Stimulated activated CD4-positive, alpha-beta T cell treated with anti-CD3 and anti-CD28 coated beads, Interleukin-4, amount 100 ng/mL, for 48 hours (primary cell): Measurements from ENCODE around the gene FOXR1.
A peak's percentile ranks its signal among the peaks of the same experiment; 100 is the strongest.
"Not testable (repeated sequence)": the region's sequence is repeated elsewhere in the genome, so short reads cannot be mapped to it uniquely, and the experiment has no call there.

Experiments
- DNase-seq, 2 donors: peaks; one replicate each; pipeline ENCODE4 v3.0.0-alpha.2; 2020; ENCODE audit warnings: low read depth in 2 of 2

FOXR1 gene

DNA sequence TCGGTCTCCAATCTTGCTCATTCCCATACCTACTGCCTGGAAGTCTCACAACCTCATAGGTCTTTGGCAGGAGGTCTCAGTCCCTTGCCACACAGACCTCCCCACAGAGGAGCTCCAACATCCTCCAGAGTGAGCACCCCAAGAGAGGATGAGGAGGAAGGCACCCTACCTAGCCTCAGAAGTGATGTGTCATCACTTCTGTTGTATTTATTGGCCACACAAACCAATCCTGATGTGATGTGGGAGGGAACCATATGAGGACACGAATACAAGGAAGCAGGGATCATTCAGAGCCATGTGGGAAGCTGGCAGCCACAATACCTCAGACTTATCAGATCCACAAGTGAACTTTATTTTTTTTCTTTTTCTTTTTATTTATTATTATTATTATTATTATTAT, 24.5 kb upstream of the FOXR1 start:
- DNase-seq: no peak

DNA sequence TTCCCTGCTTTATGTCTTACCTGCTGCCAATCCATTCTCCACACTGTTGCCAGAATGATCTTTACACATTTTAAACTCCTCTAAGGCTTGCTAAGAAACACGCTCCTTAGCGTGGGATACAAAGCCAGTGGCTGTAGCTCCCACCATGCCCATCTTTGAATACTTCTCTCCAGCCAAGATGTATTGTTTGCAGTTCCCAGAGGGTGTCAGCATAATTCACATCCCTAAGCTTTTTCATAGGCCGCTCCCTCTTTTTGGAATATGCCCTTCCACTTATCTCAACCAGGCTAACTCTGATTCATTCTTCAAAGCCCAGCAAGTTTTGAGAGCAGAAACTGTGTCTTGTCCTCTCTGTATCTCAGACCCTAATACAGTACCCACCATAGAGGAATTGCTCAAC, 23.6 kb upstream of the FOXR1 start:
- DNase-seq: no peak

DNA sequence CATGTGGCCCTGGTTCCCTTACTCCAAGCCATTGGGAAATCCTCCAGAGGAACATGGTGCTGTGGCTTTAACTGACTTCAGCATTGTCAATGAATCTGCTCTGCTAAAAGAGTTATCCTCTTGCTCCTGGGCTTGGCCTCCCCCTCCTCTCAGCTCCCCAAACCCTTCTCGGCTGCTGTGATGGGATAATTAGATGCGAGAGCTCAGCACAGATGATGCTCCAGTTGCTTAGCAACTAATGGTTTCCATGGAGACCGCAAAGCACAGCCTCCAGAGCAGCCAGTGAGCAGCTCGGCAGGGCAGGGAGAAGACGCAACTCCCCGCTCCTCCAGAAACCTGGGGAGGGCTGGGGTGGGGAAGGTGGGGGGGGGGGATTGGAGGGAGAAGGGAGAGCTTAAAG, 18.3 kb upstream of the FOXR1 start:
- no peak for DNase-seq

DNA sequence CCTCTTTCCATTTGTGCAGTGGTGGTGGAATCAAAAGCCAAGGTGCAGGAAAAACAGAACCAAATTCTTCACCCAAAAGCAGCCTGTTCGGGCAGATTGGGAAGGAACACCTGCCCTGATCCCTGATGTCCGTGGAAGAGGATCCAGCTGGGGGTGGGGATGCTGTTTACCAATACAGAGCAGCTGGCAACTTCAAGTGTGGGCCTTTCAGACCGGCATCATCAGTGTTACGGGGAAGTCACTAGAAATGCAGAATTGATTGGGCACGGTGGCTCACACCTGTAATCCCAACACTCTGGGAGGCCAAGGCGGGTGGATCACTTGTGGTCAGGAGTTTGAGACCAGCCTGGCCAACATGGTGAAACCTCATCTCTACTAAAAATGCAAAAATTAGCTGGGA, 17.6 kb upstream of the FOXR1 start:
- not testable (repeated sequence) for DNase-seq

DNA sequence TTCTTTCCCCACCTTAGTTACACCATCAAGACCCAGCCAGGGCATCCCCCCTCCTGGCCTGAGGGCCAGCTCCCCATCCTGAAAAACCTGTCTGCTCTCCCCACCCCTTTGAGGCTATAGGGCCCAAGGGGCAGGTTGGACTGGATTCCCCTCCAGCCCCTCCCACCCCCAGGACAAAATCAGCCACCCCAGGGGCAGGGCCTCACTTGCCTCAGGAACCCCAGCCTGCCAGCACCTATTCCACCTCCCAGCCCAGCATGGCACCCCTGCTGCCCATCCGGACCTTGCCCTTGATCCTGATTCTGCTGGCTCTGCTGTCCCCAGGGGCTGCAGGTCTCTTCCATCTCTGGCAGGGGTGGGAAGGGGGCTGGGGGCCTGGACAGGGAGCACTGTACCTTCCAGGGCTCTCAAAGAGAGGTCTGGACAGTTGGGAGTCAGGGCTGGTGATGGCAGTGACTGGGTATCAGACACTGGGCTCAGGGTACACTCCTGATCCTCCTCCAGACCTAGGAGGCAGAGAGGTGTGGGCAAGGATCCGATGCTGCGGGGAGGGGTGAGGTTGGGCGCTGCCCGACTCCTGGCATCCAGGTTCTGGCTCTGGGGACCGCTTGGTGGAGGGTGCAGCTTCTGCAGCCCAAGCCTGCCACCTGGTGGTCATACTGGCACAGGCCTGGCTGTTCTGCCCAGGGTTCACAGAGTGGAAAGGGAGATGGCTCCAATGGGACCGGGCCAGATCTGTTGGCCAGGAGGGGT, 15.3 kb upstream of the FOXR1 start, which contains the start of gene UPK2:
Gene UPK2, plus strand, starts transcription at position 205 of the 753 bp plus-strand sequence. Its CDS starts 53 bp downstream, at position 258.
- peak; percentile 86 to 92 for DNase-seq

DNA sequence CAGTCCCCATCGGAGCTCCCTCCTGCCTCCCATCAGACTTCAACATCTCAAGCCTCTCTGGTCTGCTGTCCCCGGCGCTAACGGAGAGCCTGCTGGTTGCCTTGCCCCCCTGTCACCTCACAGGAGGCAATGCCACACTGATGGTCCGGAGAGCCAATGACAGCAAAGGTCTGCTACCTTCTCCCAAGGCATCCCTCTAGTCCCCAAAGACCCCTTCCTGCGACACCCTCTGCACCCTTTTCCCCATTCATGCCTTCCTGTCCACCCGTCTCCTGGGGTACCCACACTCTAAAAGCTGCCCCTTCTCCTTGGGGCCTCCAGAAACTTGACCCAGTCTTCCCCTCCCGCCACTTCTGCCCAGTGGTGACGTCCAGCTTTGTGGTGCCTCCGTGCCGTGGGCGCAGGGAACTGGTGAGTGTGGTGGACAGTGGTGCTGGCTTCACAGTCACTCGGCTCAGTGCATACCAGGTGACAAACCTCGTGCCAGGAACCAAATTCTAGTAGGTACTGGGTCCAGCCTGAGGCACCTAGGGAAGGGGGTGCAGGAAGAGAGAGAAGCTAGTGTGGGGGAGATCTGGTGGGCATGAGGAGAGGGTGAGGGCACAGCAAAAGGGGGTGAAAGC, 14.6 kb upstream of the FOXR1 start:
- no peak for DNase-seq

DNA sequence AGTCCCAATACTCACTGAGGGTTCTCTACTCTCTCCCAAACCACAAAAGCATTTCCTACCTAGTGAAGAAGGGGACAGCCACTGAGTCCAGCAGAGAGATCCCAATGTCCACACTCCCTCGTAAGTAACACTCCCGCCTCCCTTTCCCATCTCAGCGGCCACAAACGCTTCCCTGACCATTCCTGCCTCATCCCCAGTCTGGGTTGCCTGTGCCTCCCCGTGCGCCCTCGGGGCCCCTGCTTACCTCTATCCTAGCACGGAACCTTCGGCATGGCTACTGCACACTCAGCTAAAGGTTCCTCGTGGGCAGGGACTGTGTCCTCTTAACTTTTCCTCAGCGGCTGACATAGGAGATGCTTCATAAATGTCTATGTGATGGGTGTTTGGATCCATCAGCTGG, 14.0 kb upstream of the FOXR1 start:
- no peak for DNase-seq

DNA sequence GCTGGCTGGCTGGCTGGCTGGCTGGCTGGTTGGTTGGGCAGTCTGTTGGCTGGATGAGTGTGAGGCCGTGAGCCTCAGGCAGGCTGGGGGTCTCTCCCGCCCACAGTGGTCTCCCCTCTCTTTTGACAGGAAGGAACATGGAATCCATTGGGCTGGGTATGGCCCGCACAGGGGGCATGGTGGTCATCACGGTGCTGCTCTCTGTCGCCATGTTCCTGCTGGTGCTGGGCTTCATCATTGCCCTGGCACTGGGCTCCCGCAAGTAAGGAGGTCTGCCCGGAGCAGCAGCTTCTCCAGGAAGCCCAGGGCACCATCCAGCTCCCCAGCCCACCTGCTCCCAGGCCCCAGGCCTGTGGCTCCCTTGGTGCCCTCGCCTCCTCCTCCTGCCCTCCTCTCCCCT, 13.6 kb upstream of the FOXR1 start:
- DNase-seq: no peak

DNA sequence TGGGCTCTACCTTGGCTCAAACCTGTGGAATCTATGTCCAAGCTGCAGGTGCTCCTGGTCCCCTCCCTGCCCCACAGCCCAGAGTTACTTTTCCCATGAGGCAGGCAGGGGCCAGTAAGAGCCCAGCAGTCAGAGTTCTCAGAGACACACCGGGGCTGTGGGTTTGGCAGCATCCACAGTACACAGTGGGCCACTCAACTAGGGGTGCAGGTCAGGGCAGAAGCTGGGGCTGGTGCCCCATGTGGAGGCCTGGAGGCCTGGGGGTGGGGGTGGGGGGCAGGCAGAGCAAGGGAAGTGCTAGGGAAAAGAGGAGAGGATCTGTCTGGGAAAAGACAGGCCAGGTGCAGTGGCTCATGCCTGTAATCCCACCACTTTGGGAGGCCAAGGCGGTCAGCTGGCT, 13.0 kb upstream of the FOXR1 start:
- no peak for DNase-seq

DNA sequence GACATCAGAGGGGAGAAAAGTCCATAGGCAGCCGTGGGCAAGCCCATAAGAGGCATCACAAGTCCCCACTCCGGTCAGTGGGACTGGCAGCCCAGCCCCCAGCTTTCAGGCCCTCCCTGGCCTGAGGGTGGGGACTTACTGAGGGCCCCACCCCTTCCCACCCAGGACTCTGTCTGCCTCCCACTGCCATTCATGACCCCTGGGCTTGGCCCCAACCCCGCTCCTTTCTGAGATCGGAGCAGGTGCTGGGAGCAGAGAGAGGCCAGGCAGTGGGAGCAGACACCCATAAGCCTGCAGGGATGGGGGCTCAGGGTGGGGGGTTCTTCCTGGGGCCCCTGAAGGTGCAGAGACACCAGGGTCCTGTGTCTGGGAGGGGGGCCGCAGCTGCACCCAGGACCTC, 10.4 kb upstream of the FOXR1 start:
- no peak for DNase-seq

DNA sequence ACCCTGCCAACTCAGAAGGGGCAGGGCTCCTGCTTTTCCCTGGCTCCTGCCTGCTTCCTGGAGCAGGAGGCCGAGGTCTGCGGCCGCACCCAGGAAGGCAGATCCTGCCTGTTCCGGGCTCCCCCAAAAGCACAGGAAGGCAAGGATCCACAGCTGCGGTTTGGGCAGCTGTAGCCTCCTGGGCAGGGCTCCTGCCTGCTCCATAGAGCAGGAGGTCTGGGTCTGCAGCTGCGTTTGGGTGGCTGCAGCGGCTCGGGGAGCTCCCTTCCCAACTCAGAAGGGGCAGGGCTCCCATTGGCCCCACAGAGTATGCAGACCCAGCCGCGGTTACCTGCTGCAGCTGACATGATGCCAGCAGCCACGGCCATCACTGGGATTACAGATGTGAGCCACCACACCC, 10.0 kb upstream of the FOXR1 start:
- no peak for DNase-seq

DNA sequence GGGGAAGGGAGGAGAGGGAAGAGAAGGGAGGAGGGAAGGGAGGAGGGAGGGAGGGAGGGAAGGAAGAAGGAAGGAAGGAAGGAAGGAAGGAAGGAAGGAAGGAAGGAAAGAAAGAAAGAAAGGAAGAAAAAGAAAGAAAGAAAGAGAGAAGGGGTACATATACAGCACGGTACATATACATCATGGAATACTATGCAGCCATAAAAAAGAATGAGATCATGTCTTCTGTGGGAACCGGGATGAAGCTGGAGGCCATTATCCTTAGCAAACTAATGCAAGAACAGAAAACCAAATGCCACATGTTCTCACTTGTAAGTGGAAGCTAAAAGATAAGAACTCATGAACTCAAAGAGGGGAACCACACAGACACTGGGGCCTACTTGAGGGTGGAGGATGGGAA, 2.1 kb upstream of the FOXR1 start:
- not testable (repeated sequence) for DNase-seq

DNA sequence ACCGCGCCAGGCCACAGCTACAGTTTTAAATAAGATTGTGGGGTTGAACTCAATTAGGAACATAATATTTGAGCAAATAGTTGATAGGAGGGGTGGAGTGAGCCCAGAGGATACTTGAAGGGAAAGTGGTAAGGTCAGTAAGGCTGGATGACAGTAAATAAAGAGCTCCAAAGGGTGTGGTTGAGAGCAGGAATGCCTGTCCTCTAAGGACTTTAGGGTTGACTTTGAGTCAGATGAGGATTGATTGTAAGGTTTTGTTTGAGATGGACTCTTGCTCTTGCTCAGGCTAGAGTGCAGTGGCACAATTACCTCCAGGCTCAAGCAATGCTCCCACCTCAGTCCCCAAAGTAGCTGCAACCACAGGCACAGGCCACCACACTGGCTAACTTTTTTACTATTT, 2.4 kb downstream of the FOXR1 start:
- no peak for DNase-seq

DNA sequence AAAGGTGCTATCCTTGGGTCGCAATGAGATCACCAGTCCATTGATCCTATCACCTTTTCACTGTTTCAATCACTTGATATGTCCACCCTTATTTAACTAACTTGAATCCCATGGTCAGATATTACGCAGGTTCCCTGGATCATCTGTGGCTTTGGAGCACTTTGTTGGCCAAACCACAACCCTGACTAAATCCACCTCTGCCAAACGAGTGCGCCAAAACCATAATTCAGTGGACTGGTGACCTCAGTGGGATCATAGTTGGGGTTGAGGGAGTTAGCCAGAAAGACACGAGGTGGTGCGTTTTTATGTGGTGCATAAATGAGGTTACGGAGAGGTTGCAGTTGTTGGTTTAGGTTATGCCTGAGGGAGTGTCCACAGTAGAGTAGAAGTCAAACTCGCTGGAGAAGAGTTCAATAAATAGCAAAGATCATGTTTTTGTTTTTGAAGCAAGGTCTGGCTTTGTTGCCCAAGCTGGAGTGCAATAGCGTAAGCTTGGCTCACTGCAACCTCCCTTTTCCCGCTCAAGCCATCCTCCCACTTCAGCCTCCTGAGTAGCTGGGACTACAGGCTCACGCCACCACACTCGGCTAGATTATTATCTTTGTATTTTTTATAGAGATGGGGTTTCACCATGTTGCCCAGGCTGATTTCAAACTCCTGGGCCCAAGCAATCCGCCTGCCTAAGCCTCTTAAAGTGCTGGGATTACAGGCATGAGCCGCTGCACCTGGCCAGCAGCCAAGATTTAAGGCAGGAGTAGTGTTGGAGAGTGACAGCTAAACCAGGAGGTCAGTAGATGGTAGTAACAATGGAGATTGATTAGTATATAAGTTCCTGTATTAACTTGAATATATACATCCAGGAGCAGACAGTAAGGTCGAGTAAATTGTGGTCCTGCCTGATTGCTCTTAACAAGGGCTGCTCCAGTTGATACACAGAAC, 4.5 kb downstream of the FOXR1 start:
- DNase-seq: no peak

DNA sequence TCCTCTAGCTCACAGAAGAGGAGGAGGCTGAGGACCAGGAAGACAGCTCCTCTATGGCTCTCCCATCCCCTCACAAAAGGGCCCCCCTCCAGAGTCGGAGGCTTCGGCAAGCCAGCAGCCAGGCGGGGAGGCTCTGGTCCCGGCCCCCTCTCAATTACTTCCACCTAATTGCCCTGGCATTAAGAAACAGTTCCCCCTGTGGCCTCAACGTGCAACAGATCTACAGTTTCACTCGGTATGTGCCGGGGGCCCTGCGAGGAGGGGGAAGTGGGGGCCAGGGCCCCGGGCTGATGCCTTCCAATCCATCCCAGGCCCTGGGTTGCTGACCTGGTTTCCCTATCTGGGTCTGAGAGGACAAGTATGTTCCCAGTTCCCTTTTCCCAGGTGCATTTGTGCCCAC, 7.9 kb downstream of the FOXR1 start:
- no peak for DNase-seq

DNA sequence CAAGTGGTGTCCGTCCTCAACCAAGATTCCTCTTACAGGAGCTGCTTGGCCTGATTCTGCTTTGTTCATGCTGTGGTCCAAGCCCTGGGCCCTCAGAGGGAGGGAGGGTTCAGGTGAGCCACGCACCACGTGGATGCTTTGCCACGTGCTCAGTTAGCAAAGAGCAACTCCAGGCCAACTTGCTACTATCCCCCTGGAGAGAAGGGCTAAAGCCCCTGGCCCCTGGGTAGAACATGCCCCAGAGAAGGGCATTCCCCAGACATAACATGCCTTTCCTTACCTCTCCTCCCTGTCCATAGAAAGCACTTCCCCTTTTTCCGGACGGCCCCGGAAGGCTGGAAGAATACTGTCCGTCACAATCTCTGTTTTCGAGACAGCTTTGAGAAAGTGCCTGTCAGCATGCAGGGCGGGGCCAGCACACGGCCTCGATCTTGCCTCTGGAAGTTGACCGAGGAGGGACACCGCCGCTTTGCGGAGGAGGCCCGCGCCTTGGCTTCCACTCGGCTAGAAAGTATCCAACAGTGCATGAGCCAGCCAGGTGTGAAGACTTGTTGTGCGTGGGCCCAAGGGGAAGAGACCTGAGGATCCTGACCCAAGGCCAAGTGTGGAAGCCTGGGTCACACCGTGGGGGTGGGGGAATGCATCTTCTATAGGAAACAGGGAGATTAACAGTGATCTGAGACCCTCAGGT, 8.8 kb downstream of the FOXR1 start:
- no peak for DNase-seq

DNA sequence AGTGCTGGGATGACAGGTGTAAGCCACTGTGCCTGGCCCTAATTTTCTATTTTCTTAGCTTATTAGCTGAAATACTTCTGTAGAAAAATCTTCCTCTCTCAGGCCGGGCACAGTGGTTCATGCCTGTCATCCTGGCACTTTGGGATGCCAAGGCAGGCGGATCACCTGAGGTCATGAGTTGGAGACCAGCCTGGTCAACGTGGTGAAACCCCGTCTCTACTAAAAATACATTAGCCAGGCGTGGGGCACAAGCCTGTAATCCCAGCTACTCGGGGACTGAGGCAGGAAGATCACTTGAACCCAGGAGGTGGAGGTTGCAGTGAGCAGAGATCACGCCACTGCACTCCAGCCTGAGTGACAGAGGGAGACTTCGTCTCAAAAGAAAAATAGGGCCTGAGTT, 12.8 kb downstream of the FOXR1 start:
- DNase-seq: not testable (repeated sequence)

DNA sequence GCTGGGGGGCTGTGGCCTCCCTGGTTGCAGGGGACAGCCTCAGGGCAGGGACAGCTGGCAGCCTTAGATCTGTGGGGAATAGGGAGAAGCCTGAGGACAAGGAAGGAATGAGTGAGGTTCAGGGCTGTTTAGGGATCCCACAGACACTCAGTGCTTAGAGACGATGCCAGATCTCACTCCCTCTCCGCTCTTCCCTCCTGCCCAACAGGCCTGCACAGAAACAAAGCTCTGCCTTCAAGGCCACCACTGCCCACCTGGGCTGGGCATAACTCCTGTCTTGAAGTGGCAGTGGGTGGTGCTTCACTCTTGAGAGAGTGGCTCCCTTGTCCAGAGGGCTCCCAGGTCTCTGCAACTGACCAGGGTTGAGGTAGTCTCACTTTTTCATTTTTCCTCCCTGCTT, 13.3 kb downstream of the FOXR1 start:
- no peak for DNase-seq

DNA sequence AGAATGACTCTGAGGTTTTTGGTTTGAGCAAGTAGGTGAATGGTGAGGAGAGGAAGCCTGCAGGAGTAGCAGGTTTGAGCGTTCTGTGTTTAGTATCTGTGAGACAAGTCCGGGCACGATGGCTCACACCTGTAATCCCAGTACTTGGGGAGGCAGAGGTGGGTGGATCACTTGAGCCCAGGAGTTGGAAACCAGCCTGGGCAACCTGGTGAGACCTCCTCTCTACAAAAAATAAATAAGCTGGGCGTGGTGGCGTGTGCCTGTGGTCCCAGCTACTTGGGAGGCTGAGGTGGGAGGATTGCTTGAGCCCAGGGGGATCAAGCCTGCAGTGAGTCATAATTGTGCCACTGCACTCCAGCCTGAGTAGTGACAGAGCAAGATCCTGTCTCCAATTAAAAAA, 16.7 kb downstream of the FOXR1 start:
- DNase-seq: no peak

DNA sequence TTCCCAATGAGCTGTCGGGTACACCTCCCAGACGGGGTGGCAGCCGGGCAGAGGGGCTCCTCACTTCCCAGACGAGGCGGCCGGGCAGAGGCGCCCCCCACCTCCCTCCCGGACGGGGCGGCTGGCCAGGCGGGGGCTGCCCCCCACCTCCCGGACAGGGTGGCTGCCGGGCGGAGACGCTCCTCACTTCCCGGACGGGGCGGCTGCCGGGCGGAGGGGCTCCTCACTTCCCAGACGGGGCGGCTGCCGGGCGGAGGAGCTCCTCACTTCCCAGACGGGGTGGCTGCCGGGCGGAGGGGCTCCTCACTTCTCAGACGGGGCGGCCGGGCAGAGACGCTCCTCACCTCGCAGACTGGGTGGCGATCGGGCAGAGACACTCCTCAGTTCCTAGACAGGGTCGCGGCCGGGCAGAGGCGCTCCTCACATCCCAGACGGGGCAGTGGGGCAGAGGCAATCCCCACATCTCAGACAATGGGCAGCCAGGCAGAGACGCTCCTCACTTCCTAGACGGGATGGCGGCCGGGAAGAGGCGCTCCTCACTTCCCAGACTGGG, 20.0 kb downstream of the FOXR1 start:
- DNase-seq: not testable (repeated sequence)

DNA sequence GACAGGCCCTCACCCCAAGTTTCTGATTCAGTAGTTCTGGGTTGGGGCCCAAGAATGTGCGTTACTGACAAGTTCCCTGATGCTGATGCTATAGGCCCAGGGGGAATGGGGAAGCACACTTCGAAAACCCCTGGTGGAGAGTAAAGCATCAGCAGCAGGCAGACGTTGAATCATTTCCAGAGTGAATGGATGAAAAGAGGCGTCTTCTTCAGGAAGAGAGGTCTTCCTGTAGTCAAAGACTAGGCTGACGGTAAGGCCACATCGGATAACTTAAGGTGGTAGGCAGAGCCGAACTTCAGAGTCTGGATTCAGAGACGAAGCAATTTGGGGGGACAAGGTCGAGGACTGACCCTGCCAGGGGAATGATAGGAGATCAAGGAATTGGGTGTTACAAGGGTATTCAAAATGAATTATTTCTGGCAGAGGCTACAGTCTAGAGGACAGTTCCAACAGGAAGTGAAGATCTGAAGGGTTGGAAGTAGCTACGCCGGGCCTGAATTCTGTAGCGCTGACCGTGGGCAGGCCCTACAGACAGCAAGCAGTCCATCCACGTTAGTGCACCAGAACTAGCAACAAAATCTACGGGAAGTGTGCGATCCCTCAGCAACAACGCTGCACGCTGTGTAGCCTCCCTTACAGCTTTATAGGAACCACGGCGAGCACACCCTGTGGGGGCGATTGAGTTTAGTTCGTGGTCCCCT, 25.5 kb downstream of the FOXR1 start:
- DNase-seq: peak; percentile 18 to 37
